Measurements from ENCODE around the gene TSG101. TPM values are rescaled to one million over a fixed set of nuclear protein-coding genes. Genes with fewer than 3 reads are reported as not detected.

TSG101 gene
- total RNA-seq (2022; extraction: Qiagen RNA extraction; ENCODE audit: low read depth), result 80.2 to 124 TPM (median 99.1 TPM) in 5 replicates

GRCh38 chr11:18526521-18527296 lies at the start of gene TSG101:
Gene TSG101, minus strand, starts transcription at chr11:18526942. Its CDS starts 126 bp downstream, at chr11:18526816.

GRCh38 chr11:18455686-18456372 lies 70.9 kb downstream of the TSG101 start, which contains the start of gene LDHAL6A:
Gene LDHAL6A, plus strand, starts transcription at chr11:18455856. Its CDS starts 825 bp downstream, at chr11:18456681.

Other genes with a start within 250 kb of the TSG101 start
- gene HPS5, start 204.8 kb downstream of the TSG101 start, total RNA-seq (2022; extraction: Qiagen RNA extraction; ENCODE audit: low read depth), result 9.4 to 16.0 TPM (median 13.4 TPM) in 5 replicates
- 32.2 to 35.4 TPM (median 34.3 TPM) in 5 replicates for gene GTF2H1, start 204.4 kb downstream of the TSG101 start, total RNA-seq (2022; extraction: Qiagen RNA extraction; ENCODE audit: low read depth)
- gene LDHA, start 132.4 kb downstream of the TSG101 start, total RNA-seq (2022; extraction: Qiagen RNA extraction; ENCODE audit: low read depth), result 2,389 to 3,452 TPM (median 2,525 TPM) in 5 replicates
- 0.27 TPM in 1 of 5 replicates, not detected in the others for gene LDHC, start 114.6 kb downstream of the TSG101 start, total RNA-seq (2022; extraction: Qiagen RNA extraction; ENCODE audit: low read depth)
- gene LDHAL6A, start 71.1 kb downstream of the TSG101 start, total RNA-seq (2022; extraction: Qiagen RNA extraction; ENCODE audit: low read depth), result not detected in 5 replicates
- gene UEVLD, start 61.8 kb upstream of the TSG101 start, total RNA-seq (2022; extraction: Qiagen RNA extraction; ENCODE audit: low read depth), result 14.0 to 27.1 TPM (median 20.6 TPM) in 5 replicates
- gene MISFA, start 72.8 kb upstream of the TSG101 start, total RNA-seq (2022; extraction: Qiagen RNA extraction; ENCODE audit: low read depth), result 1.8 to 3.1 TPM (median 2.4 TPM) in 5 replicates
- gene SPTY2D1, start 107.4 kb upstream of the TSG101 start, total RNA-seq (2022; extraction: Qiagen RNA extraction; ENCODE audit: low read depth), result 14.4 to 20.8 TPM (median 19.2 TPM) in 5 replicates
- gene TMEM86A, start 171.8 kb upstream of the TSG101 start, total RNA-seq (2022; extraction: Qiagen RNA extraction; ENCODE audit: low read depth), result 0.29 to 0.54 TPM (median 0.42 TPM) in 5 replicates
- not detected in 5 replicates for gene IGSF22, start 199.2 kb upstream of the TSG101 start, total RNA-seq (2022; extraction: Qiagen RNA extraction; ENCODE audit: low read depth)

Data from A549 treated with RU486 at 1 μM for 4 hours (cell line).